Body of pancreas (tissue), 4 donors: ENCODE measurements around the gene NCS1. TPM values are rescaled to one million over a fixed set of nuclear protein-coding genes. Genes with fewer than 3 reads are reported as not detected.
"Not testable (repeated sequence)": the region's sequence is repeated elsewhere in the genome, so short reads cannot be mapped to it uniquely, and the experiment has no call there.

ENCODE experiments used
- ATAC-seq: fragments of 150-250 bp; one replicate; pipeline ENCODE4 v1.9.1; 2016
- DNase-seq, 4 donors: peaks; one replicate each; pipeline ENCODE4 v3.0.0-alpha.2; 2019
- H3K27ac ChIP-seq, 4 donors: fragments of 200-600 bp; sonication (generic); 1 replicate in 3 of 4; 2 replicates in 1 of 4; pipeline versions ENCODE4 v1.5.1 to v1.6.1; 2016 to 2019; ENCODE audit warnings: mild to moderate bottlenecking in 1 of 4, mixed read lengths in 1 of 4, moderate library complexity in 1 of 4
- H3K27me3 ChIP-seq, 2 donors: fragments of 200-600 bp; sonication (generic); one replicate each; pipeline ENCODE4 v1.6.0; 2016; ENCODE audit warnings: mild to moderate bottlenecking in 1 of 2
- H3K36me3 ChIP-seq, 2 donors: fragments of 200-600 bp; sonication (generic); replicated peaks in 1 of 2; 2 replicates each; pipeline ENCODE4 v1.5.1; 2016; ENCODE audit warnings: low read depth in 2 of 2; ENCODE audit not compliant: insufficient read depth in 1 of 2
- H3K4me1 ChIP-seq: fragments of 200-600 bp; sonication (generic); one replicate; pipeline ENCODE4 v1.6.0; 2016
- H3K4me3 ChIP-seq, 2 donors: fragments of 200-600 bp; sonication (generic); 1 replicate in 1 of 2; 2 replicates in 1 of 2; pipeline ENCODE4 v1.5.1; 2016 to 2019
- H3K9me3 ChIP-seq, 3 donors: fragments of 200-600 bp; sonication (generic); 1 replicate in 2 of 3; 2 replicates in 1 of 3; pipeline ENCODE4 v1.5.1; 2016
- POLR2A ChIP-seq, 3 donors: fragments of 450-650 bp; IDR thresholded peaks; one replicate each; pipeline ENCODE4 v1.6.1; 2016; ENCODE audit warnings: antibody characterized with exemption in 3 of 3, mild to moderate bottlenecking in 2 of 3
- WGBS, 2 donors: methylation state at CpG; one replicate each; pipeline ENCODE4 v1.1.5; 2017; 5-methylcytosine and 5-hydroxymethylcytosine counted together
- intact Hi-C: fragments of 100-400 bp; cut with DNase I; formaldehyde crosslinking; loops from one replicate; pipeline ENCODE4 v1.15.1; 2023
- total RNA-seq, 2 donors: library from RNA; depleted of rRNA; stranded (reverse); fragments of >200 nt; gene quantifications; one replicate each; pipeline ENCODE4 v1.1.0, GENCODE V29; 2016
- TF ChIP-seq, protein P1 (sequence below), 7 experiments: fragments of 450-650 bp in 4 of 7; fragments of 200-600 bp in 3 of 7; sonication (generic) in 3 of 7; IDR thresholded peaks; one replicate each; pipeline ENCODE4 v1.5.1; 2016 to 2019; ENCODE audit warnings: antibody characterized with exemption in 7 of 7

NCS1 gene
- total RNA-seq, 2 donors from 2014 or later, result 3.9 to 4.3 TPM

- WGBS, 2 donors, result 47 to 67% methylated on average over 5 of the region's 5 CpGs
- no peak for ATAC-seq
- no peaks in the 10 kb centered on the region for H3K36me3 ChIP-seq
- DNase-seq, result no peak
- no peaks in the 10 kb centered on the region for H3K27me3 ChIP-seq
- no peak overlapping the region for H3K4me3 ChIP-seq
- H3K9me3 ChIP-seq, result no peaks in the 10 kb centered on the region
- intact Hi-C loops, result no loop called here
- no peak for TF ChIP-seq POLR2A (IDR thresholded peaks at IDR 0.05)
- TF ChIP-seq, protein P1, sequence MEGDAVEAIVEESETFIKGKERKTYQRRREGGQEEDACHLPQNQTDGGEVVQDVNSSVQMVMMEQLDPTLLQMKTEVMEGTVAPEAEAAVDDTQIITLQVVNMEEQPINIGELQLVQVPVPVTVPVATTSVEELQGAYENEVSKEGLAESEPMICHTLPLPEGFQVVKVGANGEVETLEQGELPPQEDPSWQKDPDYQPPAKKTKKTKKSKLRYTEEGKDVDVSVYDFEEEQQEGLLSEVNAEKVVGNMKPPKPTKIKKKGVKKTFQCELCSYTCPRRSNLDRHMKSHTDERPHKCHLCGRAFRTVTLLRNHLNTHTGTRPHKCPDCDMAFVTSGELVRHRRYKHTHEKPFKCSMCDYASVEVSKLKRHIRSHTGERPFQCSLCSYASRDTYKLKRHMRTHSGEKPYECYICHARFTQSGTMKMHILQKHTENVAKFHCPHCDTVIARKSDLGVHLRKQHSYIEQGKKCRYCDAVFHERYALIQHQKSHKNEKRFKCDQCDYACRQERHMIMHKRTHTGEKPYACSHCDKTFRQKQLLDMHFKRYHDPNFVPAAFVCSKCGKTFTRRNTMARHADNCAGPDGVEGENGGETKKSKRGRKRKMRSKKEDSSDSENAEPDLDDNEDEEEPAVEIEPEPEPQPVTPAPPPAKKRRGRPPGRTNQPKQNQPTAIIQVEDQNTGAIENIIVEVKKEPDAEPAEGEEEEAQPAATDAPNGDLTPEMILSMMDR (IDR thresholded peaks at IDR 0.05), result no peak
- no peak overlapping the region for H3K27ac ChIP-seq
- H3K4me1 ChIP-seq, result no peaks in the 10 kb centered on the region
Observed at GRCh38 chr9:130255631-130256134, 83.5 kb downstream of the NCS1 start.

GRCh38 chr9:130256644-130257043 is 84.4 kb downstream of the NCS1 start:
- ATAC-seq, result no peak

GRCh38 chr9:130258137-130258536 is 85.9 kb downstream of the NCS1 start:
- H3K9me3 ChIP-seq, H3K27me3 ChIP-seq, H3K27ac ChIP-seq, H3K4me1 ChIP-seq, ATAC-seq, DNase-seq, intact Hi-C loops, H3K4me3 ChIP-seq, H3K36me3 ChIP-seq: not testable (repeated sequence)
- WGBS, 2 donors, result 80 to 91% methylated on average over 7 of the region's 7 CpGs

More at GRCh38 chr9:130256644-130257043, 84.4 kb downstream of the NCS1 start:
- 71 to 73% methylated on average over 2 of the region's 2 CpGs for WGBS, 2 donors
- no peaks in the 10 kb centered on the region for H3K27me3 ChIP-seq
- H3K4me3 ChIP-seq, result no peak overlapping the region
- H3K36me3 ChIP-seq, result no peaks in the 10 kb centered on the region
- no peak for DNase-seq
- no peaks in the 10 kb centered on the region for H3K9me3 ChIP-seq
- H3K4me1 ChIP-seq, result no peaks in the 10 kb centered on the region
- intact Hi-C loops, result no loop called here
- no peak for TF ChIP-seq POLR2A (IDR thresholded peaks at IDR 0.05)
- TF ChIP-seq, protein P1 (IDR thresholded peaks at IDR 0.05), result no peak
- H3K27ac ChIP-seq, result no peak overlapping the region

DNA sequence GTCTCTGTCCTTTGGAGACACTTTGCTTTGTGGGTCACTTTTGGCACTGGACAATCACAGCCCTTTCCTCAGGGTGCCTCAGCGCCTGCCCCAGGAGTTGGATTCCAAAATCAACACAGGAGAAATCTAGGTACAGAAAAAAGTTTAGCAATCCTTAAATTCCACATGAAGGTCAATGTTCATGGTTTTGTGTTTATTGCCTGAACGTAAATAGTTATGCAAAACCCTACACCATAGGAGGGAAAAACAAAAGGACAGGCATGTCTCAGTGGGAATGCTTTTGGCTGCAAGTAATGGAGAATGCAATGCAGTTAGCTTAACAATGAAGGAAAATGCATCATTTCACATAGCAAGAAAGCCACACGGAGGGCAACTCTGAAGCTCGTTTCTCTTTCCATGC is 86.8 kb downstream of the NCS1 start:
- no peaks in the 10 kb centered on the region for H3K36me3 ChIP-seq
- WGBS, 2 donors, result 76 to 81% methylated on average over 4 of the region's 4 CpGs
- no peak overlapping the region for H3K27ac ChIP-seq
- H3K27me3 ChIP-seq, result no peaks in the 10 kb centered on the region
- ATAC-seq (no peak), DNase-seq (no peak)
- H3K4me1 ChIP-seq, result no peaks in the 10 kb centered on the region
- no peak overlapping the region for H3K4me3 ChIP-seq
- TF ChIP-seq, protein P1 (IDR thresholded peaks at IDR 0.05), result no peak
- TF ChIP-seq POLR2A (IDR thresholded peaks at IDR 0.05), result no peak
- no peaks in the 10 kb centered on the region for H3K9me3 ChIP-seq
- intact Hi-C loops, result no loop called here

DNA sequence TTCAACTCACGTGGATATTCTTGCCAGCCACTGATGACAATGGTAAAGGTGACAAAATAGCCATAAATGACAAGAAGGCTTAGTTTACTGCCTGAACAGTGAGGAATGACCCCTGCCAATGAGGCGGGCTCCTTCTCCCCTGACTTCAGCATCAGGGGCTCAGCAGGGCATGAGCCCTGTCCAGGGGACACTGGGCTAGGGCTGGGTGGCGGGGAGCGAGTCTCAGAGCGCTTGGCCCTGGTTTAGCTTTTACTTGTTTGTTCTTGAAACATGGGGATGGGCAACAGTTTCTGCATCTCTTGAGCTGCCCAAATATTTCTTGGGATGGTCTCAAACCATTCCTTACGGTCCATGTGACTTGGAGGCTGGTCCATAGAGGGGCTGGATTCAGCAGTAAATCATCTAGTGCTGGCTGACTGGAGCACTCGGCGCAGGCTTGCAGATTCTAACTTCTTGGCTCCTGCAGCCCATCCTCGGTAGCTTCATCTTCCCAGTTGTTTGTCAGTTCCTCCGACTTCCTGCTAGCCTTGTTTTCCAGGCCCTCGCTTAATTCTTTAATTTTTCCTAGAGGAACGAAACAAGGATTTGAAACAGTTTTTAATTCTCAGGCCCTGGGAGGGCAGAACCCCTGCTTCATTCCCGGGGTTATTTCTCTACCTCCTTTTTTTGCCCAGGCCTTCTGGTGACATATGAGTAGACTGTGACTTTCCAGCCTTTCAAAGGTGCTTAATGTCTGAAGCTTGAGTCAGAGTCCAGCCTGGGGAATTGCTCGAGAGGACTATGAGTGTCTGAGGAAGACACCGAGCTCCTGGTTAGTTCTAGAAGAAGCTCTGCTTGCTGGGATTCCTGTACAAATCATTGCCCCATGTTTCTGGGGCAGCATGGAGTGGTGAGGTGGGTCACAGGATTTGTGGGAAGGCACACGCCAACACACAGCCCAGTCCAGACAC is 88.9 kb downstream of the NCS1 start:
- H3K36me3 ChIP-seq, result no peaks in the 10 kb centered on the region
- H3K9me3 ChIP-seq, result no peaks in the 10 kb centered on the region
- DNase-seq (no peak), ATAC-seq (no peak)
- TF ChIP-seq, protein P1 (IDR thresholded peaks at IDR 0.05), result no peak
- TF ChIP-seq POLR2A (IDR thresholded peaks at IDR 0.05), result no peak
- H3K4me3 ChIP-seq, result no peak overlapping the region
- H3K27me3 ChIP-seq, result peaks cover 0 to 14% of the 10 kb centered on the region in 2 donors
- 63 to 72% methylated on average over 16 of the region's 16 CpGs for WGBS, 2 donors
- H3K4me1 ChIP-seq, result peaks cover 9% of the 10 kb centered on the region
- intact Hi-C loops, result no loop called here
- H3K27ac ChIP-seq, result no peak overlapping the region
